ENCODE results near the gene RPL28. TPM values are rescaled to one million over a fixed set of nuclear protein-coding genes. Genes with fewer than 3 reads are reported as not detected.

Gene RPL28
- total RNA-seq, 2 donors from 2014 or later: 1,672 to 1,902 TPM

GRCh38 chr19:55358943-55359908, 26.5 kb upstream of the RPL28 start:
- TF ChIP-seq CTCF (conservative IDR thresholded peaks at IDR 0.05): no peak
- no peak overlapping the region for H3K4me3 ChIP-seq (ENCODE audit: low read length)
- peaks cover 32% of the 10 kb centered on the region for H3K27me3 ChIP-seq (ENCODE audit: control insufficient read depth, insufficient read depth, low read length, poor library complexity, severe bottlenecking)
- Mint-ChIP-seq H3K27me3 (ENCODE audit: insufficient read depth) (peaks cover 55% of the 10 kb centered on the region), H3K9me3 (no peaks in the 10 kb centered on the region), H3K36me3 (ENCODE audit: low read depth) (no peaks in the 10 kb centered on the region), H3K27ac (no peak overlapping the region), H3K4me3 (no peak overlapping the region), H3K4me1 (no peaks in the 10 kb centered on the region)
- H3K9ac ChIP-seq (ENCODE audit: extremely low read depth, low read length, poor library complexity, severe bottlenecking): no peak overlapping the region
- no peaks in the 10 kb centered on the region for H3K4me1 ChIP-seq (ENCODE audit: control insufficient read depth, insufficient read depth, low read length)
- H3K9me3 ChIP-seq (ENCODE audit: control insufficient read depth, low read length): no peaks in the 10 kb centered on the region
- H3K27ac ChIP-seq (ENCODE audit: low read depth, low read length): no peak overlapping the region
- DNase-seq: no peak
- no peaks in the 10 kb centered on the region for H3K36me3 ChIP-seq (ENCODE audit: control insufficient read depth, insufficient read depth, low read length)
- WGBS, 2 experiments (ENCODE audit: insufficient coverage in 1 of 2, insufficient read length in 1 of 2): 91 to 94% methylated on average over 19 to 31 of the region's 32 CpGs

GRCh38 chr19:55360902-55361301, 24.8 kb upstream of the RPL28 start:
- no peaks in the 10 kb centered on the region for H3K36me3 ChIP-seq (ENCODE audit: control insufficient read depth, insufficient read depth, low read length)
- no peaks in the 10 kb centered on the region for H3K9me3 ChIP-seq (ENCODE audit: control insufficient read depth, low read length)
- no peak overlapping the region for H3K9ac ChIP-seq (ENCODE audit: extremely low read depth, low read length, poor library complexity, severe bottlenecking)
- H3K27me3 ChIP-seq (ENCODE audit: control insufficient read depth, insufficient read depth, low read length, poor library complexity, severe bottlenecking): peaks cover 17% of the 10 kb centered on the region
- no peaks in the 10 kb centered on the region for H3K9me3 Mint-ChIP-seq
- no peak overlapping the region for H3K4me3 Mint-ChIP-seq
- H3K36me3 Mint-ChIP-seq (ENCODE audit: low read depth): no peaks in the 10 kb centered on the region
- H3K4me1 Mint-ChIP-seq: no peaks in the 10 kb centered on the region
- no peak overlapping the region for H3K27ac Mint-ChIP-seq
- DNase-seq: no peak
- no peak overlapping the region for H3K27ac ChIP-seq (ENCODE audit: low read depth, low read length)
- no peak for TF ChIP-seq CTCF (conservative IDR thresholded peaks at IDR 0.05)
- H3K4me3 ChIP-seq (ENCODE audit: low read length): no peak overlapping the region
- peaks cover 46% of the 10 kb centered on the region for H3K27me3 Mint-ChIP-seq (ENCODE audit: insufficient read depth)
- 86 to 88% methylated on average over 12 to 16 of the region's 16 CpGs for WGBS, 2 experiments (ENCODE audit: insufficient coverage in 1 of 2, insufficient read length in 1 of 2)
- H3K4me1 ChIP-seq (ENCODE audit: control insufficient read depth, insufficient read depth, low read length): no peaks in the 10 kb centered on the region

GRCh38 chr19:55362174-55362989, 23.4 kb upstream of the RPL28 start:
- Histone ChIP-seq H3K4me3 (ENCODE audit: low read length) (no peak overlapping the region), H3K27ac (ENCODE audit: low read depth, low read length) (no peak overlapping the region), H3K9me3 (ENCODE audit: control insufficient read depth, low read length) (no peaks in the 10 kb centered on the region), H3K9ac (ENCODE audit: extremely low read depth, low read length, poor library complexity, severe bottlenecking) (no peak overlapping the region), H3K27me3 (ENCODE audit: control insufficient read depth, insufficient read depth, low read length, poor library complexity, severe bottlenecking) (peaks cover 2% of the 10 kb centered on the region), H3K36me3 (ENCODE audit: control insufficient read depth, insufficient read depth, low read length) (no peaks in the 10 kb centered on the region), H3K4me1 (ENCODE audit: control insufficient read depth, insufficient read depth, low read length) (no peaks in the 10 kb centered on the region)
- H3K4me3 Mint-ChIP-seq: no peak overlapping the region
- peaks cover 39% of the 10 kb centered on the region for H3K27me3 Mint-ChIP-seq (ENCODE audit: insufficient read depth)
- no peak for DNase-seq
- WGBS, 2 experiments (ENCODE audit: insufficient coverage in 1 of 2, insufficient read length in 1 of 2): 87% methylated on average over 24 to 38 of the region's 38 CpGs
- H3K27ac Mint-ChIP-seq: no peak overlapping the region
- no peaks in the 10 kb centered on the region for H3K36me3 Mint-ChIP-seq (ENCODE audit: low read depth)
- TF ChIP-seq CTCF (conservative IDR thresholded peaks at IDR 0.05): no peak
- no peaks in the 10 kb centered on the region for H3K9me3 Mint-ChIP-seq
- no peaks in the 10 kb centered on the region for H3K4me1 Mint-ChIP-seq
